GM21423 (cell line): ENCODE measurements around the gene AP3S2.
A peak's percentile ranks its signal among the peaks of the same experiment; 100 is the strongest.
"Not testable (repeated sequence)": the region's sequence is repeated elsewhere in the genome, so short reads cannot be mapped to it uniquely, and the experiment has no call there.

Experiments
- ATAC-seq: cut with Tn5 transposase; IDR thresholded peaks from one replicate; pipeline ENCODE4 v1.9.1; 2021; ENCODE audit warnings: mild to moderate bottlenecking, moderate library complexity; ENCODE audit not compliant: unreplicated experiment

Gene AP3S2

GRCh38 chr15:89869490-89869889 is 24.3 kb downstream of the AP3S2 start:
- not testable (repeated sequence) for ATAC-seq

GRCh38 chr15:89864958-89865739 is 28.6 kb downstream of the AP3S2 start:
- no peak for ATAC-seq

- no peak for ATAC-seq
Measured at GRCh38 chr15:89863918-89864317, 29.9 kb downstream of the AP3S2 start.

GRCh38 chr15:89860891-89861290 is 32.9 kb downstream of the AP3S2 start:
- ATAC-seq: no peak

GRCh38 chr15:89860431-89860830 is 33.4 kb downstream of the AP3S2 start:
- ATAC-seq: no peak

- no peak for ATAC-seq
Measured at GRCh38 chr15:89858661-89859458, 34.9 kb downstream of the AP3S2 start.

- ATAC-seq: no peak
Measured at GRCh38 chr15:89857673-89858072, 36.1 kb downstream of the AP3S2 start.

- no peak for ATAC-seq
Measured at GRCh38 chr15:89855948-89856347, 37.8 kb downstream of the AP3S2 start.

GRCh38 chr15:89854863-89855262 is 38.9 kb downstream of the AP3S2 start:
- ATAC-seq: not testable (repeated sequence)

- no peak for ATAC-seq
Measured at GRCh38 chr15:89852342-89852995, 41.3 kb downstream of the AP3S2 start.

GRCh38 chr15:89851673-89852341 is 42.0 kb downstream of the AP3S2 start:
- ATAC-seq: peak; percentile 78

GRCh38 chr15:89848970-89849292 is 44.9 kb downstream of the AP3S2 start:
- no peak for ATAC-seq

GRCh38 chr15:89847101-89847500 is 46.7 kb downstream of the AP3S2 start:
- no peak for ATAC-seq

- ATAC-seq: no peak
Measured at GRCh38 chr15:89845305-89845893, 48.4 kb downstream of the AP3S2 start.

- ATAC-seq: no peak
Measured at GRCh38 chr15:89841962-89842361, 51.8 kb downstream of the AP3S2 start.

- no peak for ATAC-seq
Measured at GRCh38 chr15:89841306-89841705, 52.5 kb downstream of the AP3S2 start.

- no peak for ATAC-seq
Measured at GRCh38 chr15:89839167-89839810, 54.5 kb downstream of the AP3S2 start.

- ATAC-seq: no peak
Measured at GRCh38 chr15:89837830-89838178, 56.0 kb downstream of the AP3S2 start.

GRCh38 chr15:89837134-89837829 is 56.5 kb downstream of the AP3S2 start:
- no peak for ATAC-seq
